ENCODE measurements around the gene OR51E2.

OR51E2 gene

GRCh38 chr11:4662876-4663275, 34.8 kb downstream of the OR51E2 start:
- no peak for DNase-seq (ENCODE audit: low read depth)

DNA sequence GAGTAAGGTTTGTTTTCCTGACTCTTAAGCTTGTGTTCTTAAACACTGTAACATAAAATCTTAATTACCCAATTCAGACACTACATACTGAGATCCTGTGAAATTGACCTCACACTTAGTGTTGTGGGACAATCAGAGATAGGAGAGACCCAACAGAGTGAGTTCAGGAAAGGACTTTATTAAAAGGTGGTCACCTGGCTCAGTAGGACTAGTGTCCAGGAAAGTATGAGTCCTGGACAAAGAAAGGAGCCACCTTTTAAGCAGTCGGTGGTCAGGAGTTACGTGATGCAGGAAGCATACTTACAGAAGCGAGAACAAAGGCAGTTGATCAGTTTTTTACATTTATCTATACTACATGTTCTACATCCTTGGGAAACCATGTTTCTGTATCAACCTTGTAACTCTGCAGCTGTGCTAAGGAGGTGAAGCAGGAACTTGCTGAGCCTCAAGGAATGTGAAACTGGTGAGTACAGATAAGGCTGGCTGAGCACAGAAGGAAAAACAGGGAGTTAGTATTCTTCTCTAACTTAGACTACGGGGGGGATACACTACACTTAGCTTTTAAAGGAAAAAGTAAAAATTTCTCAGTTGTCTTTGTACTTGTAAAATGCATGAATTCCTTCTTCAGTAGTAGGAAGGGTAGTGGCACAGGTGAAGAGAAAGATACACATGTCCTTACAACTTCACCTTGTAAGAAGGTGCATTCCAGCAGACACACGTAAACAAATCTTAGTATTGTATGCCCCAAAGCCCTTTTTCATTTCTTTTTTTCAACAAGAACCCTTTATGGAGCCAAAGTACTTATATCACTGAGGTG, 38.8 kb downstream of the OR51E2 start:
- DNase-seq (ENCODE audit: low read depth) = no peak

- no peak for DNase-seq (ENCODE audit: low read depth)
These were observed 42.9 kb downstream of the OR51E2 start for GRCh38 chr11:4654635-4655369.

DNA sequence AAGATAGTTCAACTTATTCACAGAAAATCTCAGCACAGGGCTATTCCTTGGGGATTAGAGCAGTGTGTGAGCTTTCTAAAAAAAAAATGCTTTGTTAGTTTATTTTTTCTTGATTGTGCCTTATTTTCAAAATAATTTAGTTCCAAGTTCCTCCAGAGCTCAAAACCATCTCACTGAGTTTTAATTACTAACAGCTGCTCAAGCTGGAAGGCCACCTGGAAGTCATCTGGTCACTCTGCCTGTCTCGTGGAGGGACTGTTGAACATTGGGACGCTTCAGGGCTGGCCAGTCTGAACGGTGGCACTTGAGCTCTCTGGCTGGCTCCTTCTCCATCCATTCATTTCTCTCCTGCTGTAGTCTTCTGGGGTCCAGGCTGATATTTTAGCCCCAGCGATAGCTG, 49.9 kb downstream of the OR51E2 start:
- DNase-seq (ENCODE audit: low read depth) = no peak

GRCh38 chr11:4645974-4646373, 51.7 kb downstream of the OR51E2 start:
- DNase-seq (ENCODE audit: low read depth) = no peak

DNA sequence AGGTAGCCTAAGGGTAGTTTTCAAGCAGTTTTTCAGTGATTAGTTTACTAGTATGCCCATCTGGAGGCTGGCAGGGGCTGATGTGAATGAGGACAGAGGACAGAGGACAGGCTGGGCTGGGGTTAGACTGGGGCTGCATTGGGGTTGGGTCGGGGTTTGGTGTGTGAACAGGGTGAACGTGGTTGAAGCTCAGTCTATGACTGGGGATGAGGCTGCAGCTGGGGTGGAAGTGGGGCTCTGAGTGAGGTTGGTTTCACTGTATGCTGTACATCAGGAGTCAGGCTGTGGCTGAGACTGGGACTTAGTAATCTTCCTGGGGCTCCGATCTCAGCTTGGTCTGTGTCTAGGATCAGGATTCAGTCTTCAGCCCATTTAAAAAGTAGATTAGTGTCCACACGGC, 53.4 kb downstream of the OR51E2 start:
- no peak for DNase-seq (ENCODE audit: low read depth)

GRCh38 chr11:4643682-4644081, 54.0 kb downstream of the OR51E2 start, which contains the start of gene OR51E1:
OR51E1 (plus strand) TSS chr11:4643982; CDS start chr11:4652527, 8,545 bp downstream.
- no peak for DNase-seq (ENCODE audit: low read depth)

- no peak for DNase-seq (ENCODE audit: low read depth)
These were observed 54.6 kb downstream of the OR51E2 start for GRCh38 chr11:4643076-4643475.

DNA sequence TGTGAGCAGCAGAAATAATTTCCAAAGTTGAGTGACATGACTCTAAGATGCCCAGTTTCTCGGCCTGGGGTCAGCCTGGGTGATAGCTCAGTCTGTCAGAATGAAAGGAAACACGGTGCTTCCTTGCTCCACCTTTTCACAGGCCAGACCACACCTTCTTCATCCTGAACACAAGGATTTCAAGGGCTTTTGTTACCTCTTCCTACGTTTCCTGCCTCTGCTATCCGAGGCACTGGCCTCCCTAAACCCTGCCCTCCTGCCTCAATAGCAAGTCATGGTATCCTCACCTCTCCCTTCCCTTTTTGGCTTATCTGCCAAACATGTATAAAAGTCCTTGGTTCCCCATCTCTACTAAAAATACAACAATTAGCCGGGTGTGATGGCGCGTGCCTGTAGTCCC, 55.6 kb downstream of the OR51E2 start:
- no peak for DNase-seq (ENCODE audit: low read depth)

DNA sequence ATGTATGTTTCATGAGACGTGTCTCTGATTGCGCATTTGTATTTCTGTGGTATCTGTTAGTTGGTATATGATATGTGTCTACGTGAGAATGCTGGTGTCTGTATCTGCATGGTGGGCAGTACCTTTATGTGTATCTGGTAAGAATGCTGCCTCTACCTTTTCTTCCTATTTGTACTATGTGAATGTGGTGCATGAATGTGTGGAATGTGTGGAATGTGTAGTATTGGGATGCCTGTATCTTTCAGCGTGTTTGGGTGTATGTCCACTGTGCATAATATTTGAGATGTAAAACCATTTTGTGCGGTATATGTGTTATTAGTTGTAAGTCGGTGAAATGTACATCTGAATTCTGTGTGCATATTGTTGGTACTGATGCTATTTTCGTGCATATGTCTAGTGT, 56.2 kb downstream of the OR51E2 start:
- DNase-seq (ENCODE audit: low read depth) = no peak

GRCh38 chr11:4639931-4640330, 57.7 kb downstream of the OR51E2 start:
- DNase-seq (ENCODE audit: low read depth) = no peak

DNA sequence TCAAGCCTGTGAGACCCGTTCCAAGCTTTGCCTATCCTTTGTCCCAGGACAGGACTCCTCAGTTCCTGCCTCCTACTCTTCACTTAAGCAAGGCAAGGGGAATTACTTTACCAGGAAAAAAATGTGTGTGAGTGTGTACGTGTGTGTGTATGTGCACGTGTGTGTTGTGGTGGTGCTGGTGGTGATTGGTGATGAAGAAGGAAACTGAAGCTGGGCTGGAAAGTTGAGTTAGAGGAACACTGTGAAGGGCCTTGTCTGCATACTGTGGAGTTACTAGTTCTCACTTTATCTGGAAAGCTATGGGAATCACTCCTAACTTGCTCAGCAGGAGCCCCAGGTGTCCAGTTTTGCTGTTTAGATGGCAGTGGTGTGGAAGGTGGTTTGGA, 60.0 kb downstream of the OR51E2 start:
- no peak for DNase-seq (ENCODE audit: low read depth)

DNA sequence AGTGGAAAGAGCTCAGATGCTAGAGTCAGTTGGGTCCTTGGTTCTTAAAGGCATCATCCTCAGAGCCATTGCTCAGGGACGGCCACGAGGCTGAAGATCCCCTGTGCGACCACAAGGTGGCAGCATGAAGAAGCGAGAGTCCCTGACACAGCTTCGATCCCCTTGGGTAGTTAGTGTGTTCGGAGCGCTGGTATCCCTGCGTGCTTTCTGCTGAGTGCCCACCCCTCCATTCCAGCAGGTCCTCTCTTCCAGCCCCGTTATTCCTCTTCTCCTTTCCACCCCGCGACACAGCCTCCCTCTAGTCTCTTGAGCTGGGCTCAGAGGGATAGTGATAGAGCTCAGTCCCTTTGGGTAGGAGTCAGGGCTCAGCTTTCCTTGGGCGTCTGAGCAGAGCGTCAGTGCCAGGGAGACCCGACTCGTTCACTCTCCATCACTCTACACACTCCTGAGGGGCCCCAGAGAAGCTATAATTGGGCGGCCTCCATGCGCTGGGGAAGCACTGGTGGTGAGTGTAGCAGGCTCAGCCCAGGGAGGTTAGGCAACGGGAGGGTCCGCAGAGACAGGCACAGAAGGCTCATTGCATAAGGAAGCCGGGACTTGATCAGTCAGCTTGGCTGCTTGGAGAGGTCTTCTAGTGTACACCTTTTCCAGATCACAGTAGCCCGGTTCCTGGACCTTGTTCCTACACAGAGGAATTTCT, 60.5 kb downstream of the OR51E2 start, which contains the start of gene OR51D1:
TSS of gene OR51D1 (plus strand) at position 516 of the 700 bp plus-strand sequence. CDS start 2,314 bp downstream, outside the sequence.
- DNase-seq (ENCODE audit: low read depth) = peak; percentile 60

DNA sequence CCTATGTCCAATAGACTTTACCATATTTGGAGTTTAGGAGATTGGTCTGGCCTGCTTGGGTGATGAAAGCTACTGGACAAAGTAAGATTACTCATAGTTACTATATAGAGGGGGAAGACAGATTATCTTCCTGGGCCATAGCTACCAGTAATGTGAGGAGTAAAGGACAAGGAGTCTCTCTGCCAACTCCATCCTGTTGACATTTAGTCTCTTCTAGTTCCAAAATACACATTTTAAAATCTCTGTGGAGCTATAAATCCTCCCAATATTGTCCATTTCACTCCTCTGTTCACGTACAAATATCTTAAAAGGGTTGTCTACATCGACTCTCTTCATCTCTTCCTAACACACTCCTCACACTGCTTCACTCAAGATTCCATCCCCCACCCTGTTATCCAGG, 61.5 kb downstream of the OR51E2 start:
- DNase-seq (ENCODE audit: low read depth) = no peak

Measured in activated T-cell treated with anti-CD3 and anti-CD28 coated beads for 24 hours (primary cell).